ENCODE measurements around the gene LCE2C.

LCE2C gene

GRCh38 chr1:152725261-152725660, 50.2 kb downstream of the LCE2C start:
- no peaks in the 10 kb centered on the region for H3K9me3 ChIP-seq (ENCODE audit: control insufficient read depth, low read length)
- no peaks in the 10 kb centered on the region for H3K36me3 ChIP-seq (ENCODE audit: control insufficient read depth, insufficient read depth, low read length, severe bottlenecking)
- H3K27me3 ChIP-seq (replicated peaks; ENCODE audit: control insufficient read depth, insufficient read depth, low read length): peaks cover 10% of the 10 kb centered on the region
- no peak overlapping the region for H3K9ac ChIP-seq (ENCODE audit: low read length)
- no peak for DNase-seq (ENCODE audit: low read depth)
- H3K4me1 ChIP-seq (ENCODE audit: control insufficient read depth, insufficient read depth, low read length): no peaks in the 10 kb centered on the region
- H3K4me3 ChIP-seq (ENCODE audit: low read length): no peak overlapping the region
